ENCODE data around the gene CYP2F1. TPM values are rescaled to one million over a fixed set of nuclear protein-coding genes. Genes with fewer than 3 reads are reported as not detected.
"Not testable (repeated sequence)": the region's sequence is repeated elsewhere in the genome, so short reads cannot be mapped to it uniquely, and the experiment has no call there.

CYP2F1 gene
- total and polyA plus RNA-seq, 2 experiments from 2014 or later, result 1.1 TPM; not detected in 1

DNA sequence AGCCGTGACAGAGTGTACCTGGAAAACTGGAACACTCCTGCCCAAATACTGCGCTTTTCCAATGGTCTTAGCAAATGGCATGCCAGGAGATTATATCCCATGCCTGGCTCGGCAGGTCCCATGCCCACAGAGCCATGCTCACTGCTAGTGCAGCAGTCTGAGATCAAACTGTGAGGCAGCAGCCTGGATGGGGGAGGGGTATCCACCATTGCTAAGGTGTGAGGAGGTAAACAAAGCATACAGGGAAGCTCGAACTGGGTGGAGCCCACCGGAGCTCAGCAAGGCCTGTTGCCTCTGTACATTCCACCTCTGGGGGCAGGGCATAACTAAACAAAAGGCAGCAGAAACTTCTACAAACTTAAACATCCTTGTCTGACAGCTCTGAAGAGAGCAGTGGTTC lies 15.5 kb upstream of the CYP2F1 start:
- Histone ChIP-seq H3K4me1 (ENCODE audit: insufficient read depth) (no peaks in the 10 kb centered on the region), H3K36me3 (ENCODE audit: insufficient read depth) (no peaks in the 10 kb centered on the region), H3F3A (replicated peaks; ENCODE audit: low read depth) (no peaks in the 10 kb centered on the region), H4K20me1 (replicated peaks; ENCODE audit: insufficient read depth) (no peaks in the 10 kb centered on the region), H3K4me2 (no peak overlapping the region), H3K27me3 (ENCODE audit: insufficient read depth) (no peaks in the 10 kb centered on the region), H3K27ac (ENCODE audit: low read depth) (no peak overlapping the region), H3K9me2 (ENCODE audit: insufficient read depth) (no peaks in the 10 kb centered on the region), H3K4me3 (no peak overlapping the region), H2AFZ (no peak overlapping the region), H3K79me2 (replicated peaks; ENCODE audit: insufficient read depth) (no peaks in the 10 kb centered on the region)
- no peak overlapping the region for H3K4me3 Mint-ChIP-seq
- H3K9me3 Mint-ChIP-seq, result peaks cover 48% of the 10 kb centered on the region
- H3K36me3 Mint-ChIP-seq (ENCODE audit: low read depth), result peaks cover 16% of the 10 kb centered on the region
- ATAC-seq (no peak), DNase-seq (ENCODE audit: low spot score) (peak; percentile 21)
- no peak overlapping the region for H3K27ac Mint-ChIP-seq
- H3K27me3 Mint-ChIP-seq (ENCODE audit: insufficient read depth, low read depth, poor library complexity), result peaks cover 7% of the 10 kb centered on the region
- TF ChIP-seq, protein P1, sequence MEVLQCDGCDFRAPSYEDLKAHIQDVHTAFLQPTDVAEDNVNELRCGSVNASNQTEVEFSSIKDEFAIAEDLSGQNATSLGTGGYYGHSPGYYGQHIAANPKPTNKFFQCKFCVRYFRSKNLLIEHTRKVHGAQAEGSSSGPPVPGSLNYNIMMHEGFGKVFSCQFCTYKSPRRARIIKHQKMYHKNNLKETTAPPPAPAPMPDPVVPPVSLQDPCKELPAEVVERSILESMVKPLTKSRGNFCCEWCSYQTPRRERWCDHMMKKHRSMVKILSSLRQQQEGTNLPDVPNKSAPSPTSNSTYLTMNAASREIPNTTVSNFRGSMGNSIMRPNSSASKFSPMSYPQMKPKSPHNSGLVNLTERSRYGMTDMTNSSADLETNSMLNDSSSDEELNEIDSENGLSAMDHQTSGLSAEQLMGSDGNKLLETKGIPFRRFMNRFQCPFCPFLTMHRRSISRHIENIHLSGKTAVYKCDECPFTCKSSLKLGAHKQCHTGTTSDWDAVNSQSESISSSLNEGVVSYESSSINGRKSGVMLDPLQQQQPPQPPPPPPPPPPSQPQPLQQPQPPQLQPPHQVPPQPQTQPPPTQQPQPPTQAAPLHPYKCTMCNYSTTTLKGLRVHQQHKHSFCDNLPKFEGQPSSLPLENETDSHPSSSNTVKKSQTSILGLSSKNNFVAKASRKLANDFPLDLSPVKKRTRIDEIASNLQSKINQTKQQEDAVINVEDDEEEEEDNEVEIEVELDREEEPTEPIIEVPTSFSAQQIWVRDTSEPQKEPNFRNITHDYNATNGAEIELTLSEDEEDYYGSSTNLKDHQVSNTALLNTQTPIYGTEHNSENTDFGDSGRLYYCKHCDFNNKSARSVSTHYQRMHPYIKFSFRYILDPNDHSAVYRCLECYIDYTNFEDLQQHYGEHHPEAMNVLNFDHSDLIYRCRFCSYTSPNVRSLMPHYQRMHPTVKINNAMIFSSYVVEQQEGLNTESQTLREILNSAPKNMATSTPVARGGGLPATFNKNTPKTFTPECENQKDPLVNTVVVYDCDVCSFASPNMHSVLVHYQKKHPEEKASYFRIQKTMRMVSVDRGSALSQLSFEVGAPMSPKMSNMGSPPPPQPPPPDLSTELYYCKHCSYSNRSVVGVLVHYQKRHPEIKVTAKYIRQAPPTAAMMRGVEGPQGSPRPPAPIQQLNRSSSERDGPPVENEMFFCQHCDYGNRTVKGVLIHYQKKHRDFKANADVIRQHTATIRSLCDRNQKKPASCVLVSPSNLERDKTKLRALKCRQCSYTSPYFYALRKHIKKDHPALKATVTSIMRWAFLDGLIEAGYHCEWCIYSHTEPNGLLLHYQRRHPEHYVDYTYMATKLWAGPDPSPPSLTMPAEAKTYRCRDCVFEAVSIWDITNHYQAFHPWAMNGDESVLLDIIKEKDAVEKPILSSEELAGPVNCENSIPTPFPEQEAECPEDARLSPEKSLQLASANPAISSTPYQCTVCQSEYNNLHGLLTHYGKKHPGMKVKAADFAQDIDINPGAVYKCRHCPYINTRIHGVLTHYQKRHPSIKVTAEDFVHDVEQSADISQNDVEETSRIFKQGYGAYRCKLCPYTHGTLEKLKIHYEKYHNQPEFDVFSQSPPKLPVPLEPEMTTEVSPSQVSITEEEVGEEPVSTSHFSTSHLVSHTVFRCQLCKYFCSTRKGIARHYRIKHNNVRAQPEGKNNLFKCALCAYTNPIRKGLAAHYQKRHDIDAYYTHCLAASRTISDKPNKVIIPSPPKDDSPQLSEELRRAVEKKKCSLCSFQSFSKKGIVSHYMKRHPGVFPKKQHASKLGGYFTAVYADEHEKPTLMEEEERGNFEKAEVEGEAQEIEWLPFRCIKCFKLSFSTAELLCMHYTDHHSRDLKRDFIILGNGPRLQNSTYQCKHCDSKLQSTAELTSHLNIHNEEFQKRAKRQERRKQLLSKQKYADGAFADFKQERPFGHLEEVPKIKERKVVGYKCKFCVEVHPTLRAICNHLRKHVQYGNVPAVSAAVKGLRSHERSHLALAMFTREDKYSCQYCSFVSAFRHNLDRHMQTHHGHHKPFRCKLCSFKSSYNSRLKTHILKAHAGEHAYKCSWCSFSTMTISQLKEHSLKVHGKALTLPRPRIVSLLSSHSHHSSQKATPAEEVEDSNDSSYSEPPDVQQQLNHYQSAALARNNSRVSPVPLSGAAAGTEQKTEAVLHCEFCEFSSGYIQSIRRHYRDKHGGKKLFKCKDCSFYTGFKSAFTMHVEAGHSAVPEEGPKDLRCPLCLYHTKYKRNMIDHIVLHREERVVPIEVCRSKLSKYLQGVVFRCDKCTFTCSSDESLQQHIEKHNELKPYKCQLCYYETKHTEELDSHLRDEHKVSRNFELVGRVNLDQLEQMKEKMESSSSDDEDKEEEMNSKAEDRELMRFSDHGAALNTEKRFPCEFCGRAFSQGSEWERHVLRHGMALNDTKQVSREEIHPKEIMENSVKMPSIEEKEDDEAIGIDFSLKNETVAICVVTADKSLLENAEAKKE (CRISPR knock-in tag; IDR thresholded peaks at IDR 0.05), result no peak
- TF ChIP-seq, protein P2, sequence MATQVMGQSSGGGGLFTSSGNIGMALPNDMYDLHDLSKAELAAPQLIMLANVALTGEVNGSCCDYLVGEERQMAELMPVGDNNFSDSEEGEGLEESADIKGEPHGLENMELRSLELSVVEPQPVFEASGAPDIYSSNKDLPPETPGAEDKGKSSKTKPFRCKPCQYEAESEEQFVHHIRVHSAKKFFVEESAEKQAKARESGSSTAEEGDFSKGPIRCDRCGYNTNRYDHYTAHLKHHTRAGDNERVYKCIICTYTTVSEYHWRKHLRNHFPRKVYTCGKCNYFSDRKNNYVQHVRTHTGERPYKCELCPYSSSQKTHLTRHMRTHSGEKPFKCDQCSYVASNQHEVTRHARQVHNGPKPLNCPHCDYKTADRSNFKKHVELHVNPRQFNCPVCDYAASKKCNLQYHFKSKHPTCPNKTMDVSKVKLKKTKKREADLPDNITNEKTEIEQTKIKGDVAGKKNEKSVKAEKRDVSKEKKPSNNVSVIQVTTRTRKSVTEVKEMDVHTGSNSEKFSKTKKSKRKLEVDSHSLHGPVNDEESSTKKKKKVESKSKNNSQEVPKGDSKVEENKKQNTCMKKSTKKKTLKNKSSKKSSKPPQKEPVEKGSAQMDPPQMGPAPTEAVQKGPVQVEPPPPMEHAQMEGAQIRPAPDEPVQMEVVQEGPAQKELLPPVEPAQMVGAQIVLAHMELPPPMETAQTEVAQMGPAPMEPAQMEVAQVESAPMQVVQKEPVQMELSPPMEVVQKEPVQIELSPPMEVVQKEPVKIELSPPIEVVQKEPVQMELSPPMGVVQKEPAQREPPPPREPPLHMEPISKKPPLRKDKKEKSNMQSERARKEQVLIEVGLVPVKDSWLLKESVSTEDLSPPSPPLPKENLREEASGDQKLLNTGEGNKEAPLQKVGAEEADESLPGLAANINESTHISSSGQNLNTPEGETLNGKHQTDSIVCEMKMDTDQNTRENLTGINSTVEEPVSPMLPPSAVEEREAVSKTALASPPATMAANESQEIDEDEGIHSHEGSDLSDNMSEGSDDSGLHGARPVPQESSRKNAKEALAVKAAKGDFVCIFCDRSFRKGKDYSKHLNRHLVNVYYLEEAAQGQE (IDR thresholded peaks at IDR 0.05; ENCODE audit: unreplicated experiment), result no peak
- TF ChIP-seq, protein P3, sequence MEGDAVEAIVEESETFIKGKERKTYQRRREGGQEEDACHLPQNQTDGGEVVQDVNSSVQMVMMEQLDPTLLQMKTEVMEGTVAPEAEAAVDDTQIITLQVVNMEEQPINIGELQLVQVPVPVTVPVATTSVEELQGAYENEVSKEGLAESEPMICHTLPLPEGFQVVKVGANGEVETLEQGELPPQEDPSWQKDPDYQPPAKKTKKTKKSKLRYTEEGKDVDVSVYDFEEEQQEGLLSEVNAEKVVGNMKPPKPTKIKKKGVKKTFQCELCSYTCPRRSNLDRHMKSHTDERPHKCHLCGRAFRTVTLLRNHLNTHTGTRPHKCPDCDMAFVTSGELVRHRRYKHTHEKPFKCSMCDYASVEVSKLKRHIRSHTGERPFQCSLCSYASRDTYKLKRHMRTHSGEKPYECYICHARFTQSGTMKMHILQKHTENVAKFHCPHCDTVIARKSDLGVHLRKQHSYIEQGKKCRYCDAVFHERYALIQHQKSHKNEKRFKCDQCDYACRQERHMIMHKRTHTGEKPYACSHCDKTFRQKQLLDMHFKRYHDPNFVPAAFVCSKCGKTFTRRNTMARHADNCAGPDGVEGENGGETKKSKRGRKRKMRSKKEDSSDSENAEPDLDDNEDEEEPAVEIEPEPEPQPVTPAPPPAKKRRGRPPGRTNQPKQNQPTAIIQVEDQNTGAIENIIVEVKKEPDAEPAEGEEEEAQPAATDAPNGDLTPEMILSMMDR (conservative IDR thresholded peaks at IDR 0.05; ENCODE audit: low read depth in 2 of 2), result no peak
- TF ChIP-seq POLR2AphosphoS5 (IDR thresholded peaks at IDR 0.05; ENCODE audit: low read depth) (no peak), ZNF114 (CRISPR knock-in tag; IDR thresholded peaks at IDR 0.05) (no peak), EZH2 (IDR thresholded peaks at IDR 0.05; ENCODE audit: low read depth, unreplicated experiment) (no peak)
- no peaks in the 10 kb centered on the region for H3K4me1 Mint-ChIP-seq

DNA sequence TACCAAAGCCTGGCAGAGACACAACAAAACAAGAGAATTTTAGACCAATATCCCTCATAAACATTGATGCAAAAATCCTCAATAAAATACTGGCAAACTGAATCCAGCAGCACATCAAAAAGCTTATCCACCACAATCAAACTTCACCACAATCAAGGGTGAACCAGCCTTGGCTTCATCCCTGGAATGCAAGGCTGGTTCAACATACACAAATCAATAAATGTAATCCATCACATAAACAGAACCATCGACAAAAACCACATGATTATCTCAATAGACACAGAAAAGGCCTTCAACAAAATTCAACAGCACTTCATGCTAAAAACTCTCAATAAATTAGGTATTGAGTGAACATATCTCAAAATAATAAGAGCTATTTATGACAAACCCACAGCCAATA lies 12.0 kb upstream of the CYP2F1 start:
- not testable (repeated sequence) for ATAC-seq; H3K4me1 ChIP-seq (ENCODE audit: insufficient read depth); H3K4me3 Mint-ChIP-seq; H3K4me3 ChIP-seq; H3K79me2 ChIP-seq (replicated peaks; ENCODE audit: insufficient read depth); H4K20me1 ChIP-seq (replicated peaks; ENCODE audit: insufficient read depth); H2AFZ ChIP-seq; H3K27me3 ChIP-seq (ENCODE audit: insufficient read depth); DNase-seq (ENCODE audit: low spot score); H3F3A ChIP-seq (replicated peaks; ENCODE audit: low read depth); H3K36me3 ChIP-seq (ENCODE audit: insufficient read depth); H3K27ac Mint-ChIP-seq; H3K27me3 Mint-ChIP-seq (ENCODE audit: insufficient read depth, low read depth, poor library complexity); H3K27ac ChIP-seq (ENCODE audit: low read depth); H3K9me2 ChIP-seq (ENCODE audit: insufficient read depth); H3K4me2 ChIP-seq; H3K4me1 Mint-ChIP-seq
- Mint-ChIP-seq H3K9me3 (peaks cover 58% of the 10 kb centered on the region), H3K36me3 (ENCODE audit: low read depth) (peaks cover 22% of the 10 kb centered on the region)

Measured in GM23338 (cell line).